Ishikawa (cell line): ENCODE measurements around the gene TTC3.

Source experiments
- CEBPB ChIP-seq: IDR thresholded peaks from 2 replicates; pipeline ENCODE4 v1.6.1; 2012
- EGR1 ChIP-seq: IDR thresholded peaks from 2 replicates; pipeline ENCODE4 v1.6.1; 2012
- EP300 ChIP-seq: IDR thresholded peaks from 2 replicates; pipeline ENCODE4 v1.6.1; 2012; ENCODE audit warnings: borderline replicate concordance
- FOXM1 ChIP-seq: IDR thresholded peaks from 2 replicates; pipeline ENCODE4 v1.6.1; 2012; ENCODE audit warnings: low read depth, borderline replicate concordance
- RAD21 ChIP-seq: IDR thresholded peaks from 2 replicates; pipeline ENCODE4 v1.6.1; 2012; ENCODE audit warnings: low read depth
- TAF1 ChIP-seq: IDR thresholded peaks from 2 replicates; pipeline ENCODE4 v1.6.1; 2012; ENCODE audit warnings: low read depth, mild to moderate bottlenecking
- YY1 ChIP-seq: IDR thresholded peaks from 2 replicates; pipeline ENCODE4 v1.6.1; 2012; ENCODE audit warnings: low read depth
- TF ChIP-seq, protein P1 (sequence below): IDR thresholded peaks from 2 replicates; pipeline ENCODE4 v1.6.1; 2012; ENCODE audit warnings: low read depth, mild to moderate bottlenecking
- TF ChIP-seq, protein P2 (sequence below): IDR thresholded peaks from 2 replicates; pipeline ENCODE4 v1.6.1; 2012

DNA sequence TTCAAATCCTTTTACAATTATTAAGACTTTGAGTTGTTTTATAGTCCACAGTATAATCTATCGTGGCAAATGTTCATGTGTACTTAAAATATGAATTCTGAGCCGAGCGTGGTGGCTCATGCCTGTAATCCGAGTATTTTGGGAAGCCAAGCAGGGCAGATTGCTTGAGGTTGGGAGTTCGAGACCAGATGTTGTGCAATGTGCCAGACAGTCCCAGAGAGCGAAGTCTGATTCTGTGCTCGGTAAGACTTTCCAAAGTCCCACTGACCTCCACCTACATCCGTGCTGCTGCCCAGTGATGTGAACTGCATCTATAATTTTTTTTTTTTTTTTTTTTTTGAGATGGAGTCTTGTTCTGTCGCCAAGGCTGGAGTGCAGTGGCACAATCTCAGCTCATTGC lies 141.9 kb downstream of the TTC3 start:
- TF ChIP-seq EGR1 (no peak), EP300 (no peak), YY1 (no peak), RAD21 (no peak), TAF1 (no peak), CEBPB (no peak), FOXM1 (no peak)
- TF ChIP-seq, protein P1, sequence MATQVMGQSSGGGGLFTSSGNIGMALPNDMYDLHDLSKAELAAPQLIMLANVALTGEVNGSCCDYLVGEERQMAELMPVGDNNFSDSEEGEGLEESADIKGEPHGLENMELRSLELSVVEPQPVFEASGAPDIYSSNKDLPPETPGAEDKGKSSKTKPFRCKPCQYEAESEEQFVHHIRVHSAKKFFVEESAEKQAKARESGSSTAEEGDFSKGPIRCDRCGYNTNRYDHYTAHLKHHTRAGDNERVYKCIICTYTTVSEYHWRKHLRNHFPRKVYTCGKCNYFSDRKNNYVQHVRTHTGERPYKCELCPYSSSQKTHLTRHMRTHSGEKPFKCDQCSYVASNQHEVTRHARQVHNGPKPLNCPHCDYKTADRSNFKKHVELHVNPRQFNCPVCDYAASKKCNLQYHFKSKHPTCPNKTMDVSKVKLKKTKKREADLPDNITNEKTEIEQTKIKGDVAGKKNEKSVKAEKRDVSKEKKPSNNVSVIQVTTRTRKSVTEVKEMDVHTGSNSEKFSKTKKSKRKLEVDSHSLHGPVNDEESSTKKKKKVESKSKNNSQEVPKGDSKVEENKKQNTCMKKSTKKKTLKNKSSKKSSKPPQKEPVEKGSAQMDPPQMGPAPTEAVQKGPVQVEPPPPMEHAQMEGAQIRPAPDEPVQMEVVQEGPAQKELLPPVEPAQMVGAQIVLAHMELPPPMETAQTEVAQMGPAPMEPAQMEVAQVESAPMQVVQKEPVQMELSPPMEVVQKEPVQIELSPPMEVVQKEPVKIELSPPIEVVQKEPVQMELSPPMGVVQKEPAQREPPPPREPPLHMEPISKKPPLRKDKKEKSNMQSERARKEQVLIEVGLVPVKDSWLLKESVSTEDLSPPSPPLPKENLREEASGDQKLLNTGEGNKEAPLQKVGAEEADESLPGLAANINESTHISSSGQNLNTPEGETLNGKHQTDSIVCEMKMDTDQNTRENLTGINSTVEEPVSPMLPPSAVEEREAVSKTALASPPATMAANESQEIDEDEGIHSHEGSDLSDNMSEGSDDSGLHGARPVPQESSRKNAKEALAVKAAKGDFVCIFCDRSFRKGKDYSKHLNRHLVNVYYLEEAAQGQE = no peak
- TF ChIP-seq, protein P2, sequence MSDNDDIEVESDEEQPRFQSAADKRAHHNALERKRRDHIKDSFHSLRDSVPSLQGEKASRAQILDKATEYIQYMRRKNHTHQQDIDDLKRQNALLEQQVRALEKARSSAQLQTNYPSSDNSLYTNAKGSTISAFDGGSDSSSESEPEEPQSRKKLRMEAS = no peak
